Ecto neural progenitor cell (in vitro differentiated cells): ENCODE results near the gene NOXO1.
A peak's percentile ranks its signal among the peaks of the same experiment; 100 is the strongest.
"Not testable (repeated sequence)": the region's sequence is repeated elsewhere in the genome, so short reads cannot be mapped to it uniquely, and the experiment has no call there.

Source experiments
- DNase-seq: peaks from one replicate; pipeline ENCODE4 v3.0.0-alpha.2; 2018; ENCODE audit warnings: low spot score

The NOXO1 gene

GRCh38 chr16:1981398-1981836 is at the start of gene NOXO1:
Gene NOXO1, minus strand, starts transcription at chr16:1981469. Its CDS starts 290 bp downstream, at chr16:1981179.
- DNase-seq: no peak

- no peak for DNase-seq
Measured at GRCh38 chr16:2030036-2030435, 48.8 kb upstream of the NOXO1 start.

- DNase-seq: no peak
Measured at GRCh38 chr16:2029350-2029749, 48.1 kb upstream of the NOXO1 start.

- no peak for DNase-seq
Measured at GRCh38 chr16:2028620-2029220, 47.5 kb upstream of the NOXO1 start.

DNA sequence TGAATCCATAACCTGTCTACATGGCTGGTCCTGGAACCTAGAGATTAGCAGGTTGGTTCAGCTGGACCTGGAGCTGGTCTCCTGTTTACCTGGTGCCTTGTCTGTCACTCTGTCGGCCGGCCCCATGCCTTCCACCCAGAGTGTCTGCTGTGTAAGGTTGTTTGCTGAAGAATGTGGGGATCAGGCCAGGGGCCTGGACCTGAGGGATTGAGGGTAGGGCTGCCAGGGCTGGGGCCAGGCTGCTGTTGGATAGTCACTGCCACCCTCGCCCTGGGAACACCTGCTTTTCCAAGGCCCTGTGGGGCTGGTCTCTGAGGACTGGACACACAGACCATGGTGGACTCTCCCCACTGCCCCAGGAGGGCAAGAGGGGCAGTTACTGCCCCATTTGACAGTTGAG is 46.9 kb upstream of the NOXO1 start:
- DNase-seq: no peak

DNA sequence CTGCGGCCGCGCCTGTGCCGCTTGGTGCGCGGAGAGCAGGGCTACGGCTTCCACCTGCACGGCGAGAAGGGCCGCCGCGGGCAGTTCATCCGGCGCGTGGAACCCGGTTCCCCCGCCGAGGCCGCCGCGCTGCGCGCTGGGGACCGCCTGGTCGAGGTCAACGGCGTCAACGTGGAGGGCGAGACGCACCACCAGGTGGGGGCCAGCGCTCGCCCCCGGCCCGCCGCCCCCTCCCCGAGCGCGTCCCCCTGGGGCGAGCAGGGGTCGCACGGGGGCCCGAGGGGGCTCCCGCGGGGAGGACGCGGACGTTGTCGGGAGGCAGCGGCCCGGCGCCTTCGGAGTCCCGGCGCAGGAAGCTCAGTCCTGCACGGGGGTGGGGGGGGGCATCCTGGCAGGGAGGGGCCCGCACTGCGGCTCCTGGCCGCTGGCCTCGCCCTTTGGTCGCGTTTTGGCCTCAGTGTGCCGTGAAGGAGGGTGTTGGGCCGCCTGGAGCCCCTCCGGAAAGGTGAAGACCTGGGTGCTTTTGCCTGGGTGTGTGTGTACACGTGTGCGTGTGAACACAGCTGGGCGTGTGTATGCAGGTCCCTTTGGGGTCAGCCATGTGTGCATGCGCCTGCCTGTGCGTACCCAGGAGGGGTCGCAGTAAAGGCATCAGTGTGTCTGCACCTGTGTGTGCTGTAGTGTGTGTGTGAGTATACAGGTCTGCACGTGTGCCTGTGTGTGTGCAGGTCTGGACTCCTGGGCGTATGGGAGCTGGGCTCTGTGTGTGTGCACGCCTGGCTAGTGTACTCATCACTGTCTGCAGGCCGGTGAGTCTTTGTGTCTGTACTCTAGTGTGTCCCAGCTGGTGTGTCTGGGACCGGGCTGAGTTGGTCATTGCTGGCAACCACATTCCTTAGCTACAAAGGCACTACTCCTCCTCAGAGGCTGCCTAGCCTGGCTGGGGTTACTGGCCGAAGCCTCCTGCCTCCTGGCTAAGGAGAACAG is 46.0 kb upstream of the NOXO1 start:
- no peak for DNase-seq

- DNase-seq: no peak
Measured at GRCh38 chr16:2026461-2027023, 45.3 kb upstream of the NOXO1 start, which contains the start of gene NHERF2. Gene NHERF2, plus strand, starts transcription at chr16:2026902. Its CDS starts 104 bp downstream, at chr16:2027006.

- no peak for DNase-seq
Measured at GRCh38 chr16:2025878-2026460, 44.7 kb upstream of the NOXO1 start.

- DNase-seq: no peak
Measured at GRCh38 chr16:2025251-2025650, 44.0 kb upstream of the NOXO1 start.

DNA sequence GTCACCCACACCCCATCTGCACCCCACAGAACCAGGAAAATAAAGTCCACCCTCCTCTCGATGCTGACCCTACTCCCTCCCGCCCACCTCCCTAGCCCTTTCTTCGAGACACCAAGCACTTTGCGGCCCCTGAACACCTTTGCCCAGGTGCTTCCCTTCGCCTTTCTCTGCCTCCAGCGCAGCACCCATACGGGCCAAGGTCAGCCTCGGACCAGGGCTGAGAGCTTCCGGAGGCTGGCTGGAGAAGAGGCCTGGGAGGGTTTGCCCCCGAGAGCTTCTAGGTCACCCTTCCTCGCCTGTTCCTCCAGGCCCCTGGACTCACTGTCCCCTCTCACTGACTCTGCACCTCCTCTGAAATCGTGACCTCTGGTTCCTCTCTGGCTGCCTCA is 42.8 kb upstream of the NOXO1 start:
- DNase-seq: no peak

GRCh38 chr16:2023092-2024031 is 42.1 kb upstream of the NOXO1 start:
- peak; percentile 97 for DNase-seq

DNA sequence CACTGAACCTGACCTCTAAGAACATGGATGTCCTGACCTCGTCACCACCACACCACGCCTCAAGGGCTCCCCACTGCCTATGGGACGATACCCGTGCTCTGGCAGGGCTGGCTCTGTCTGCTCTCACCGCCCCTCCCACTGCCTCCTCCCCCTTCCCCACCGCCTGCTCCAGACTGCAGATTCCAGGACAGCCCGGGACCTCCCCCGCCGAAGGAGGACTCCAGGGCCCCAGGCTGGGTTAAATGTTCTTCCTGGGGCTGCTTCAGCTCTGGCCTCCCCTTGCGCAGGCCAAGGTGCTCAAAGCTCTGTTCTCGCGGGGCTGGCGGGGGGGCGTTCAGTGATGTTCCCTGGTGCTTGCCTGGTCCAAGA is 41.4 kb upstream of the NOXO1 start:
- peak; percentile 77 for DNase-seq

DNA sequence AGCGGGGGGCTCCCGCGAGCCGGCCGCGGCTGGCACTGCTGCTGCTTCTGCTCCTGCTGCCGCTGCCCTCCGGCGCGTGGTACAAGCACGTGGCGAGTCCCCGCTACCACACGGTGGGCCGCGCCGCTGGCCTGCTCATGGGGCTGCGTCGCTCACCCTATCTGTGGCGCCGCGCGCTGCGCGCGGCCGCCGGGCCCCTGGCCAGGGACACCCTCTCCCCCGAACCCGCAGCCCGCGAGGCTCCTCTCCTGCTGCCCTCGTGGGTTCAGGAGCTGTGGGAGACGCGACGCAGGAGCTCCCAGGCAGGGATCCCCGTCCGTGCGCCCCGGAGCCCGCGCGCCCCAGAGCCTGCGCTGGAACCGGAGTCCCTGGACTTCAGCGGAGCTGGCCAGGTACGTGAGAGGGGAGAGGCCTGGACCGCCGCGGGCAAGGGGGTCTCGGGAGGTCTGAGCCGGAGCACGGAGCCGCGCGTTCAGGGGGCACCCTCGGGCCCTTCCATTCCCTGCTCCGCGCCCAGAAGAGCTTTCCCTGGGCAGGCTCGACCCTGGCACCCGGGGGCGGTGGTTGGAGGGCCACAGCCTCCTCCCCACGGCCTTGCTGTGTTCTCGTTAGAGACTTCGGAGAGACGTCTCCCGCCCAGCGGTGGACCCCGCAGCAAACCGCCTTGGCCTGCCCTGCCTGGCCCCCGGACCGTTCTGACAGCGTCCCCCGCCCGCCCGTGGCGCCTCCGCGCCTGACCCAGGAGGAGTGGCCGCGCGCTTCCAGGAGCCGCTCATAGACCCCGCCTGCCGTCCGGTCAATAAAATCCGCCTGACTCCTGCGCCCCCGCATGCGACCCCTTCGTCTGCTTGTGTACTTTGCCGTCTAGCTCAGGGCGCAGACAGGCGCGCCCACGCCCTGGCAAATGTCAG is 38.9 kb upstream of the NOXO1 start:
- DNase-seq: no peak

DNA sequence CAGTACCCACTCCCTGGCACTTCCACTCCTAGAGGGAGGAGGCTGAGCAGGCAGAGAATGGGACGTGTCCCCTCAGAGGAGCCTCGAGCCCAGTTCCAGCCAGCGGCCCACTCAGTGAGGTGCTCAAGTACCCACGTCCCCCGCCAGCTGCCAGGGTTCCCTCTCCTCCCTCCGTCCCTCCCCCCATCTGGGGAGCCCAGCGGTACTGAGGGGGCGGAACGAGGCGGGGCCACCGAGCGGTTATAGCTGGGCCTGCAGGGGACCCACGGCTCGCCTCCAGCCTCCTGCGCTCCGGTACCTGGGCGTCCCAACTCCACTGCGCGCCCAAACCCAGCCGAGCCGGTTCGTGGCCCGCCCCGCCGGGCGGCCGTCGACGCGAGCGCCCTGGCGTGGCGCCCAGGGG is 38.2 kb upstream of the NOXO1 start, which contains the start of gene NPW:
NPW (plus strand) TSS at position 268 of the 403 bp plus-strand sequence.
- DNase-seq: no peak

- no peak for DNase-seq
Measured at GRCh38 chr16:2016407-2016922, 35.2 kb upstream of the NOXO1 start.

GRCh38 chr16:2015947-2016208 is 34.6 kb upstream of the NOXO1 start:
- no peak for DNase-seq

DNA sequence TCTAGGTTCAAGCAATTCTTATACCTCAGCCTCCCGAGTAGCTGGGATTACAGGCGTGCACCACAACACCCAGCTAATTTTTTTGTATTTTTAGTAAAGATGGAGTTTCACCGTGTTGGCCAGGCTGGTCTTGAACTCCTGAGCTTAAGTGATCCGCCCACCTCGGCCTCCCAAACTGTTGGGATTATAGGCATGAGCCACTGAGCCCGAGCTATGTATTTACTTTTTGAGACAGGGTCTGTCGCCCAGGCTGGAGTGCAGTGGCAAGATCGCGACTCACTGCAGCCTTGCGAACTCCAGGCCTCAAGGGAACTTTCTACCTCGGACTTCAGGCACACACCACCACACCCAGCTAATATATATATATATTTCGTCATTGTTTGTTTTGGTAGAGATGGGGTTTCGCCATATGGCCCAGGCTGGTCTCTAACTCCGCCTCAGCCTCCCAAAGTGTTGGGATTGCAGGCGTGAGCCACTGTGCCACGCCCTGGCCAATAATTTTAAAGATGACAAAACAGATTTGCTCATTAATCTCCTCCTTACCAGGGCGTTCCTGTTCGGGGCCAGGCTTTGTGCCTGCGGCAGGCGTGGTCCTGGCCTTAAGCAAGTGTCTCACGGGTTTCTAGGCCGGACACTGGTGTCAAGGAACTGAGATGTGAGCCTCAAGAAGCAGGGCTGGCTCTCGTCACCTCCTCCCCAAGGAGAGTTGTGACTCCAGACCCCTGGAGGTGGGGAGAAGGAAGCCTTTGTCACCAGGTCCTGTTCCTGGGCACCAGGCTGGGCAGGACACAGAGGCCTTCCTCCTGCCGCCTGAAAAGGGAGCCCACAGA is 34.1 kb upstream of the NOXO1 start:
- no peak for DNase-seq

- no peak for DNase-seq
Measured at GRCh38 chr16:2013527-2013926, 32.3 kb upstream of the NOXO1 start.

DNA sequence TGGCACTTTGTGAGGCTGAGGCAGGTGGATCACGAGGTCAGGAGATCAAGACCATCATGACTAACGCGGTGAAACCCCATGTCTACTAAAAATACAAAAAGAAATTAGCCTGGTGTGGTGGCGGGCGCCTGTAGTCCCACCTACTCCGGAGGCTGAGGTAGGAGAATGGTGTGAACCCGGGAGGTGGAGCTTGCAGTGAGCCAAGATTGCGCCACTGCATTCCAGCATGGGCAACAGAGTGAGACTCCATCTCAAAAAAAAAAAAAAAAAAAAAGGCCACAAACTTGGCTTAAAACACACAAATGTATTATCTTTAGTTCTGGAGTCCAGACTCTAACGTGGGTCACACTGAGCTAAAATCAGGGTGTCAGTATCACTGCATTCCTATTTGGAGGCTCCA is 30.5 kb upstream of the NOXO1 start:
- DNase-seq: not testable (repeated sequence)
